NCI-H2107 treated with DMSO at 0.1 percent for 48 hours (cell line): ENCODE measurements around the gene CPLX3.
A peak's percentile ranks its signal among the peaks of the same experiment; 100 is the strongest.

Source experiments
- DNase-seq: peaks from one replicate; lab custom pipeline; 2025; ENCODE audit not compliant: unreplicated experiment; lab: John Stamatoyannopoulos, UW

Gene CPLX3

GRCh38 chr15:74843891-74844299 is 17.5 kb downstream of the CPLX3 start:
- no peak for DNase-seq

GRCh38 chr15:74844319-74845207 is 18.1 kb downstream of the CPLX3 start:
- DNase-seq = no peak

- DNase-seq = no peak
These were observed 18.8 kb downstream of the CPLX3 start for GRCh38 chr15:74845208-74845568.

- no peak for DNase-seq
These were observed 19.2 kb downstream of the CPLX3 start for GRCh38 chr15:74845581-74845980.

- no peak for DNase-seq
These were observed 21.0 kb downstream of the CPLX3 start for GRCh38 chr15:74847432-74847831.

DNA sequence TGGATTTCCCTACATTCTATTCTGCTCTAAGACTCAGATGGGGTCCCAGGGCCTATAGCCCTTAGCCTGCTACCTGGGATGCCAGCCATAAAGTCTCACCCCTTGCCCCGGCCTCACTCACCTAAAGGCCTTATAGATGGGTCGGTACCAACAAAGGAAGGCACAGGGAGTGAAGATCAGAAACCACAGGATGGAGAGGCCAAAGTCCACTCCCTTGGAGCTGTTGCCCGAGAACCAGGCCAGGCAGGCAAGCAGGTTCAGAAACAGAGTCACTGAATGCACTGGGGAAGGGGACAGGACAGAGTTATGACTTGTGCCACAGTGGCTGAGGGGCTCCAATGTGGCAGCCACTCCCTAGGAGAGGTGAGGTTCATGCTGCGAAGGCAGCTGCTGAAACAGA is 24.0 kb downstream of the CPLX3 start:
- no peak for DNase-seq

GRCh38 chr15:74851960-74852359 is 25.5 kb downstream of the CPLX3 start:
- DNase-seq = no peak

DNA sequence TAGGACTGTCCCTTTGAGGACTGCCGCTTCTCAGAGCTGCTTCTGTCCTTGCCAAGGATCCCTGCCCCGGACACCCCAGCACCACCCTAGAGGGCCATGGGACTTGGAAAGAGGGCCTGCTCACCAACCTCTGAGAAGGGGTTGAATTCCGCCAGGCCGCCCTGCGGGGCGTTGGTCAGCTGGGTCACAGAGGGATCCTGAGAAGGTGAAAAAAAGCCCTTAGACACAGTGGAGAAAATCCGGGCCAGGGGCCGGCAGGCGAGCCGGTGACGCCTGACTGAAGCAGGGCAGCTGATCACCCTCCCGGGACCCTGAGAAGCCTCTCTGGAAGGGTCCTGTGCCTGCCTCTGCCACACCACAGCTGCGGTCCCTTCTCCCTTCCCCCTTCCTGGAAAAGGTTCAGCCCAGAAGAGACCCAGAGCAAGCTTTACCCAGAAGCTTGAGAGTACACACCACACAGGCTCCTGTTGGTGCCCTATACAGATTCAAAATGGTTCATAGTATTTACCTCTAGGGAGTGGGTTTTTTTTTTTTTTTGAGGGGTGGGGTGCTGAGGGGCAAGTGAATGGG is 28.1 kb downstream of the CPLX3 start:
- no peak for DNase-seq

DNA sequence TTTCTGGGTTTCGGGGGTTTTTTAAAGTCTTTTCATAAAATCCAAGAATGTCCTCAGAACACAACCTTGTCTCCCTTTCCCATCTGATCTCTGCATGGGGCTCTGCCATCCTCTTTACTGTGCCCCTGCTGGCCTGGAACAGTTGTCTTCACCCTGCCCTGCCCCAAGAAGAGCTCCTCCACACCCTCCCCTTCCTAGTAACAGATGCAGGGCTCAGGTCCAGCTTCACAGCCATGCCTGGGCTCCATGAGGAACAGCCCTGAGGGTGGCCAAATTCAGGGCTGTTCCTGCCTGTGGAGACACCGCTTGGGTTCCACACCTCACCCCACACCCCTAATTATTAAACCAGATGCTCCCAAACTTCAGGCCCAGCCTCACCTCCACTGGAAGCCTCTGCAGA is 29.4 kb downstream of the CPLX3 start:
- no peak for DNase-seq

- no peak for DNase-seq
These were observed 30.1 kb downstream of the CPLX3 start for GRCh38 chr15:74856537-74856936.

DNA sequence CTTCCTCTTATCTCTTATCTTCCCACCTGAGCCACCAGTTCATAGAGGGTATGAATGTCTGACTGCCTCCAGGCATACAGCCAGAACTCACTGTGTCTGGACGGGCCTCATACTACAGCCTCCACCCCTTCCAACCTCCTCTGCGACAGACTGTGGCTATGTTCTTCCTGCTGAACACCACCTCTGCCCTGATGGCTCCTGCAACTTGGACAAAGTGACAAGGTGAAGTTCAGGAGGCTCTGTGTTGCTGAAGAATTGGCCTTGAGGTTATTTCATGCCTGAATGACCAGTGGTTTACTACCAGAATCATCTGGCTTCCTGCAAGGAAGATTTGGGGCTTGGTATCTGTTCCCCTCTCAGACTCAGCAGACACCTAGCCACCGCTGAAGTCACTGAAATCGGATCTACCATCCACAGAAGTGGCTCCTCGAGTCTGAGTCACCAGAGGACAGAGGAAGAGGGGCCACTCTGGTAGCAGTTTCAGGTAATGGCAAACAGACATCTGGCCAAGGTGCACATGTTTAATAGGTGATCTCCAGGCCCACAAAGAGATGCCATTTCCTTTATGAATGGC is 30.7 kb downstream of the CPLX3 start:
- peak; percentile 5 for DNase-seq

GRCh38 chr15:74857671-74858368 is 31.4 kb downstream of the CPLX3 start:
- DNase-seq = no peak

DNA sequence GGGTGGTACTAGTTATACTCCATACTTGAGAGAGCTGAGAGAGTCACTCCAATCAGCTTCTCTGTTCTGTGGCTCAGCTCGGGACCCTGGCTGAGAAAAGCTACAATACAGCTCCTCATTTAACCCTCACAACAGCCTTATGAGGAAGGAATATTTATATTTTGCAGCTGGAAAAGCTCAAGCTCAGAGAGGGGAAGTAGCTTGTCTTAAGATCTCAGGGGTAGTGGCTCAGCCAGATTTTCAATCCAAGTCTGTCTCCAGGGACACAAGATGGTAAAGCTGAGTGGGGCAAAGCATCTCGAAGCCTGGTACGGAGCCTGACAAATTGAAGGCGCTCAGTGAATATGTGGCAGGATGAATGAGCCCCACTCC is 31.9 kb downstream of the CPLX3 start:
- no peak for DNase-seq

- DNase-seq = no peak
These were observed 37.0 kb downstream of the CPLX3 start for GRCh38 chr15:74863239-74864056.

GRCh38 chr15:74864296-74864695 is 37.9 kb downstream of the CPLX3 start:
- DNase-seq = no peak

GRCh38 chr15:74865316-74865715 is 38.9 kb downstream of the CPLX3 start:
- no peak for DNase-seq

GRCh38 chr15:74866090-74866489 is 39.7 kb downstream of the CPLX3 start:
- DNase-seq = no peak

DNA sequence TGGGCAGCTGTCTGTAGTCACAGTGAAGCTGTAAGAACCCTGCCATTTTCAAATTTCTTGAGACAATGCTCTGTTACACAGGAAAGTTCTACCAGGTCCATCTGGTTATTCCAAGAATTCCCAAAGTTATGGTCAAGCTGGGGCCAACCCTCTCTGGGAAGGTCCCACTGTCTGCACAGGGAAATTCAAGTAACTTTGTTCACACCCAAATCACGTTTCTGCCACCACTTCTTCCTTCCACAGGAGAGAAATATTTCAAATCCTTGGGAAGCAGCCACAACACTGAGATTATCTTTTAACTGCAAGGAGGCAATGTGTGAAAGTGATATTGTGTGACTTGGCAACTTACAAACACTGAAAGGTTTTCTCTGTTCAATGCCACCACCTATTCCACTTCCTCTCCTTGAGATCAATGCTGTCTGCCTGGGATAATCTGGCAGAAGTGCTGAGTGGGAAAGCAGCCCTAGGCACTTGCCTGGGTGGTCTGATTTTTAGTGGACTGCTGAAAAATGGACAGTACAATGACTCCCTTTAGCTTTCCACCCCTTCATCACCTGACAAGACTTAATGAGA is 41.1 kb downstream of the CPLX3 start:
- DNase-seq = no peak

DNA sequence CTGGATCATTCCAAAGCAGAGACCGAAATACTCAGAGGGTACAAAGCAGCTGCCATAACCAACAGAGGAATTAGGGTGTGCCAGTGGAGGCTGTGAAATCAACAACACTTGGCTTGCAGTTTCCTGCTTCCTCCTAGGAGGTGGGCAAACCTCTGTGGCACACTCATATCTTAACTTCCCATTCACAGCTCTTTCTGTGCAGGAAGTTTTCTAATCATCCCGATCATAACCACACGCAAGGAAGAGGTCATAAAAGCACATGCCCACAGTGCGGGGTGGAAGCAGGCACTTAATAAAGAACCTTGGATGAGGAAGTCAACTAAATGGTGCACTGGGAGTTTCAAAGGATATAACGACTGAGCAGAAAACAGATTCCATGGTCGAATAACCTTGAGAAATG is 41.6 kb downstream of the CPLX3 start:
- DNase-seq = no peak

- DNase-seq = no peak
These were observed 42.9 kb downstream of the CPLX3 start for GRCh38 chr15:74869372-74869725.
